OCI-LY1 (cell line): ENCODE measurements around the gene C22orf31.

Experiments
- CTCF ChIP-seq: fragments of 200-600 bp; sonication (generic), shearing (Covaris generic); IDR thresholded peaks from 2 replicates; pipeline ENCODE4 v1.5.1; 2017; ENCODE audit warnings: mild to moderate bottlenecking, antibody characterized with exemption, low read length, moderate library complexity, mixed read lengths
- EZH2 ChIP-seq: fragments of 200-600 bp; sonication (generic), shearing (Covaris generic); IDR thresholded peaks from 2 replicates; pipeline ENCODE4 v1.8.0; 2017; ENCODE audit warnings: borderline replicate concordance, mixed run types, mild to moderate bottlenecking, antibody characterized with exemption, low read length, moderate library complexity, mixed read lengths

- TF ChIP-seq CTCF (no peak), EZH2 (no peak)
These were observed 52.5 kb downstream of the C22orf31 start for GRCh38 chr22:29009148-29009547.
